Brain microvascular endothelial cell (primary cell): Measurements from ENCODE around the gene RBM19.

Experiments
- DNase-seq: peaks from one replicate; pipeline ENCODE4 v3.0.0-alpha.2; 2020
- H3K27ac ChIP-seq: fragments of 250-450 bp; sonication (Bioruptor Pico); 2 replicates; pipeline ENCODE4 v1.5.1; 2020; ENCODE audit warnings: mild to moderate bottlenecking, moderate library complexity
- H3K27me3 ChIP-seq: fragments of 250-450 bp; sonication (Bioruptor Pico); replicated peaks from 2 replicates; pipeline ENCODE4 v1.5.1; 2020; ENCODE audit warnings: mild to moderate bottlenecking
- H3K36me3 ChIP-seq: fragments of 250-450 bp; sonication (Bioruptor Pico); replicated peaks from 2 replicates; pipeline ENCODE4 v1.5.1; 2020; ENCODE audit warnings: mild to moderate bottlenecking
- H3K4me3 ChIP-seq: 2 replicates; pipeline ENCODE4 v1.5.1; 2011; ENCODE audit warnings: low read depth, mild to moderate bottlenecking, control low read depth, low read length, moderate library complexity
- CTCF ChIP-seq: IDR thresholded peaks from 2 replicates; pipeline ENCODE4 v1.5.1; 2011; ENCODE audit warnings: low read depth, mild to moderate bottlenecking, moderate library complexity, low read length, control low read depth, inconsistent platforms; ENCODE audit errors: missing control alignments
- in situ Hi-C: cut with HindIII; loops from 2 replicates; pipeline ENCODE4 v1.10.0; 2017; ENCODE audit warnings: low sequenced_read_pairs, low pct_ligation_motif_present

RBM19 gene

GRCh38 chr12:113962733-113963132 is 3.4 kb downstream of the RBM19 start:
- Histone ChIP-seq H3K27ac (no peak overlapping the region), H3K27me3 (no peaks in the 10 kb centered on the region), H3K4me3 (no peak overlapping the region), H3K36me3 (peaks cover 29% of the 10 kb centered on the region)
- DNase-seq = no peak
- in situ Hi-C loops = no loop called here
- TF ChIP-seq CTCF = no peak

GRCh38 chr12:113961921-113962710 is 4.0 kb downstream of the RBM19 start:
- Histone ChIP-seq H3K4me3 (no peak overlapping the region), H3K27me3 (no peaks in the 10 kb centered on the region), H3K27ac (no peak overlapping the region), H3K36me3 (peaks cover 32% of the 10 kb centered on the region)
- DNase-seq = peak; percentile 24
- in situ Hi-C loops = no loop called here
- no peak for TF ChIP-seq CTCF

- TF ChIP-seq CTCF = no peak
- in situ Hi-C loops = no loop called here
- H3K4me3 ChIP-seq = no peak overlapping the region
- no peak for DNase-seq
- H3K27ac ChIP-seq = no peak overlapping the region
- peaks cover 34% of the 10 kb centered on the region for H3K36me3 ChIP-seq
- H3K27me3 ChIP-seq = no peaks in the 10 kb centered on the region
Observed at GRCh38 chr12:113960030-113960429, 6.1 kb downstream of the RBM19 start.

- H3K27me3 ChIP-seq = no peaks in the 10 kb centered on the region
- DNase-seq = no peak
- in situ Hi-C loops = no loop called here
- TF ChIP-seq CTCF = no peak
- no peak overlapping the region for H3K27ac ChIP-seq
- H3K36me3 ChIP-seq = peaks cover 40% of the 10 kb centered on the region
- H3K4me3 ChIP-seq = no peak overlapping the region
Observed at GRCh38 chr12:113959096-113959495, 7.0 kb downstream of the RBM19 start.

GRCh38 chr12:113958108-113958507 is 8.0 kb downstream of the RBM19 start:
- DNase-seq = no peak
- Histone ChIP-seq H3K4me3 (no peak overlapping the region), H3K27ac (no peak overlapping the region), H3K36me3 (peaks cover 42% of the 10 kb centered on the region), H3K27me3 (no peaks in the 10 kb centered on the region)
- TF ChIP-seq CTCF = no peak
- in situ Hi-C loops = no loop called here

GRCh38 chr12:113957627-113958026 is 8.5 kb downstream of the RBM19 start:
- H3K36me3 ChIP-seq = peaks cover 43% of the 10 kb centered on the region
- in situ Hi-C loops = no loop called here
- no peak for TF ChIP-seq CTCF
- no peak overlapping the region for H3K4me3 ChIP-seq
- no peaks in the 10 kb centered on the region for H3K27me3 ChIP-seq
- no peak overlapping the region for H3K27ac ChIP-seq
- DNase-seq = no peak
